ENCODE data around the gene RAB6B. TPM values are rescaled to one million over a fixed set of nuclear protein-coding genes. Genes with fewer than 3 reads are reported as not detected.

The RAB6B gene
- total and polyA plus RNA-seq, 2 experiments from 2014 or later = 1.2 to 3.9 TPM

GRCh38 chr3:133856316-133856715 lies 39.4 kb downstream of the RAB6B start:
- no peaks in the 10 kb centered on the region for H4K20me1 ChIP-seq (replicated peaks; ENCODE audit: insufficient read depth)
- H3F3A ChIP-seq (replicated peaks; ENCODE audit: low read depth) = no peaks in the 10 kb centered on the region
- no peak overlapping the region for H3K27ac ChIP-seq (ENCODE audit: low read depth)
- TF ChIP-seq EZH2 (IDR thresholded peaks at IDR 0.05; ENCODE audit: low read depth, unreplicated experiment) = no peak
- TF ChIP-seq EZH2phosphoT487 (IDR thresholded peaks at IDR 0.05; ENCODE audit: unreplicated experiment) = no peak
- TF ChIP-seq REST (IDR thresholded peaks at IDR 0.05; ENCODE audit: unreplicated experiment) = no peak
- TF ChIP-seq ZNF114 (CRISPR knock-in tag; IDR thresholded peaks at IDR 0.05) = no peak
- no peak for TF ChIP-seq CREB1 (CRISPR knock-in tag; IDR thresholded peaks at IDR 0.05; ENCODE audit: low read depth)
- TF ChIP-seq STAT1 (IDR thresholded peaks at IDR 0.05; ENCODE audit: unreplicated experiment) = no peak
- TF ChIP-seq ETS1 (IDR thresholded peaks at IDR 0.05) = no peak
- no peak for TF ChIP-seq POLR2AphosphoS5 (IDR thresholded peaks at IDR 0.05; ENCODE audit: low read depth)
- TF ChIP-seq NANOG (IDR thresholded peaks at IDR 0.05; ENCODE audit: borderline replicate concordance) = no peak
- no peak for TF ChIP-seq JUNB (IDR thresholded peaks at IDR 0.05; ENCODE audit: unreplicated experiment)
- TF ChIP-seq ZNF462 (CRISPR knock-in tag; IDR thresholded peaks at IDR 0.05) = no peak
- no peak for TF ChIP-seq CTCF (conservative IDR thresholded peaks at IDR 0.05; ENCODE audit: low read depth in 2 of 2)
- no peak for TF ChIP-seq ZNF331 (CRISPR knock-in tag; IDR thresholded peaks at IDR 0.05; ENCODE audit: low read depth)
- ATAC-seq = no peak
- Mint-ChIP-seq H3K4me1 (peaks cover 24% of the 10 kb centered on the region), H3K27ac (no peak overlapping the region), H3K36me3 (ENCODE audit: low read depth) (no peaks in the 10 kb centered on the region), H3K9me3 (no peaks in the 10 kb centered on the region), H3K4me3 (no peak overlapping the region), H3K27me3 (ENCODE audit: insufficient read depth, low read depth, poor library complexity) (peaks cover 15% of the 10 kb centered on the region)
- no peak overlapping the region for H3K4me3 ChIP-seq
- no peaks in the 10 kb centered on the region for H3K36me3 ChIP-seq (ENCODE audit: insufficient read depth)
- H3K9me2 ChIP-seq (ENCODE audit: insufficient read depth) = no peaks in the 10 kb centered on the region
- H2AFZ ChIP-seq = no peak overlapping the region
- no peaks in the 10 kb centered on the region for H3K79me2 ChIP-seq (replicated peaks; ENCODE audit: insufficient read depth)
- H3K4me1 ChIP-seq (ENCODE audit: insufficient read depth) = peaks cover 10% of the 10 kb centered on the region; the same call in 1 of the 2 replicates
- no peak overlapping the region for H3K4me2 ChIP-seq
- no peaks in the 10 kb centered on the region for H3K27me3 ChIP-seq (ENCODE audit: insufficient read depth)
- no peak for DNase-seq (ENCODE audit: low spot score)
